Pulmonary artery endothelial cell (primary cell): ENCODE measurements around the gene SLIT3. TPM values are rescaled to one million over a fixed set of nuclear protein-coding genes. Genes with fewer than 3 reads are reported as not detected.
"Not testable (repeated sequence)": the region's sequence is repeated elsewhere in the genome, so short reads cannot be mapped to it uniquely, and the experiment has no call there.

Experiments used
- DNase-seq: peaks from one replicate; pipeline ENCODE4 v3.0.0-alpha.2; 2011; ENCODE audit warnings: low read depth, low spot score
- total RNA-seq: library from RNA; depleted of rRNA; stranded (reverse); fragments of >200 nt; gene quantifications from 2 replicates; pipeline ENCODE4 v1.2.3, GENCODE V29; 2014

The SLIT3 gene
- total RNA-seq, 1 donor from 2014 or later, result 0.99 TPM

- no peak for DNase-seq
Observed at GRCh38 chr5:169112016-169112415, 188.9 kb downstream of the SLIT3 start.

- DNase-seq, result no peak
Observed at GRCh38 chr5:169106911-169107706, 193.8 kb downstream of the SLIT3 start.

GRCh38 chr5:169105582-169105981 is 195.4 kb downstream of the SLIT3 start:
- DNase-seq, result not testable (repeated sequence)

GRCh38 chr5:169104937-169105494 is 195.9 kb downstream of the SLIT3 start:
- no peak for DNase-seq

GRCh38 chr5:169103586-169104181 is 197.3 kb downstream of the SLIT3 start:
- DNase-seq, result no peak

- no peak for DNase-seq
Observed at GRCh38 chr5:169101966-169102365, 199.0 kb downstream of the SLIT3 start.

- no peak for DNase-seq
Observed at GRCh38 chr5:169100735-169101075, 200.2 kb downstream of the SLIT3 start.

GRCh38 chr5:169099801-169100734 is 200.9 kb downstream of the SLIT3 start:
- DNase-seq, result no peak

- DNase-seq, result no peak
Observed at GRCh38 chr5:169098331-169099121, 202.4 kb downstream of the SLIT3 start.

- DNase-seq, result no peak
Observed at GRCh38 chr5:169097374-169098326, 203.3 kb downstream of the SLIT3 start.

GRCh38 chr5:169095976-169096375 is 205.0 kb downstream of the SLIT3 start:
- DNase-seq, result no peak

- no peak for DNase-seq
Observed at GRCh38 chr5:169095410-169095960, 205.5 kb downstream of the SLIT3 start.

- no peak for DNase-seq
Observed at GRCh38 chr5:169094586-169095409, 206.1 kb downstream of the SLIT3 start.

- no peak for DNase-seq
Observed at GRCh38 chr5:169091396-169091980, 209.5 kb downstream of the SLIT3 start.

- DNase-seq, result no peak
Observed at GRCh38 chr5:169089343-169089742, 211.6 kb downstream of the SLIT3 start.

GRCh38 chr5:169088028-169088725 is 212.8 kb downstream of the SLIT3 start:
- no peak for DNase-seq

- DNase-seq, result no peak
Observed at GRCh38 chr5:169085636-169086035, 215.3 kb downstream of the SLIT3 start.

- no peak for DNase-seq
Observed at GRCh38 chr5:169085212-169085611, 215.7 kb downstream of the SLIT3 start.
